ENCODE measurements around the gene NCOA1.

The NCOA1 gene

DNA sequence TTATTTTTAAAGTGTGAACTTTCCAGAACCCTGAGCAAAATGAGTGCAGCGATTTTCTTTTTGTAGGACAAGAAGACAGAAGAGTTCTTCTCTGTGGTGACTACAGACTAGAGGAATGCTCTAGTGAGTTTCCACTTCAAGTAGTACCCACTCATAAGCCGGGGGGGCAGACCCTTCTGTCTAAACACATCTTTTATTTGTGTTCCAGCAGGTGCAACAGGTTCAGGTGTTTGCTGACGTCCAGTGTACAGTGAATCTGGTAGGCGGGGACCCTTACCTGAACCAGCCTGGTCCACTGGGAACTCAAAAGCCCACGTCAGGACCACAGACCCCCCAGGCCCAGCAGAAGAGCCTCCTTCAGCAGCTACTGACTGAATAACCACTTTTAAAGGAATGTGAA is 277.0 kb downstream of the NCOA1 start (continued):
- TF ChIP-seq, protein P1, sequence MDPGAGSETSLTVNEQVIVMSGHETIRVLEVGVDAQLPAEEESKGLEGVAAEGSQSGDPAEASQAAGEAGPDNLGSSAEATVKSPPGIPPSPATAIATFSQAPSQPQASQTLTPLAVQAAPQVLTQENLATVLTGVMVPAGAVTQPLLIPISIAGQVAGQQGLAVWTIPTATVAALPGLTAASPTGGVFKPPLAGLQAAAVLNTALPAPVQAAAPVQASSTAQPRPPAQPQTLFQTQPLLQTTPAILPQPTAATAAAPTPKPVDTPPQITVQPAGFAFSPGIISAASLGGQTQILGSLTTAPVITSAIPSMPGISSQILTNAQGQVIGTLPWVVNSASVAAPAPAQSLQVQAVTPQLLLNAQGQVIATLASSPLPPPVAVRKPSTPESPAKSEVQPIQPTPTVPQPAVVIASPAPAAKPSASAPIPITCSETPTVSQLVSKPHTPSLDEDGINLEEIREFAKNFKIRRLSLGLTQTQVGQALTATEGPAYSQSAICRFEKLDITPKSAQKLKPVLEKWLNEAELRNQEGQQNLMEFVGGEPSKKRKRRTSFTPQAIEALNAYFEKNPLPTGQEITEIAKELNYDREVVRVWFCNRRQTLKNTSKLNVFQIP (CRISPR knock-in tag; IDR thresholded peaks at IDR 0.05; ENCODE audit: borderline replicate concordance, low read depth): no peak
- no peak for TF ChIP-seq BACH2 (CRISPR knock-in tag; IDR thresholded peaks at IDR 0.05; ENCODE audit: borderline replicate concordance)
- no peak for TF ChIP-seq RARB (CRISPR knock-in tag; IDR thresholded peaks at IDR 0.05)

DNA sequence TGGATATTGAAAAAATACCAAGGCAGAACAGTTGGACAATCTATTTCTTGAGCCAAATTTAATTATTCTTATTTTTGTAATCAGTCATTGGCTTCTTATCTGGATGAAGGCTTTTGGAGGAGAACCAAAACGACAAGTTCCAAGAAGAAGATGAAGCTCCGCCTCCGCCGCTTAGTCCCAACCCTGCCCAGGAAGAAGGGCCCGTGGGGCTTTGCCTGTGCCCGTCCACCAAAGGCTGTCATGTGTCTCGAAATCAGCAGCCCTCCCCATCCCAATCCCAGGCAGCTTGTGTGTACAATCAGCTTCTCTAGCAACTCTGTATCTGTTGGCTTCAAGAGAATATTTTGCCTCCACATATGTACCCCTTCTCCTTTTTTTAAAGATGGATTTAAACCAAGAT is 277.5 kb downstream of the NCOA1 start:
- TF ChIP-seq, protein P1 (CRISPR knock-in tag; IDR thresholded peaks at IDR 0.05; ENCODE audit: borderline replicate concordance, low read depth): no peak
- TF ChIP-seq GLIS3 (CRISPR knock-in tag; IDR thresholded peaks at IDR 0.05) (no peak), ARNTL (CRISPR knock-in tag; IDR thresholded peaks at IDR 0.05; ENCODE audit: borderline replicate concordance, low read depth) (no peak), RARB (CRISPR knock-in tag; IDR thresholded peaks at IDR 0.05) (no peak), TCF4 (CRISPR knock-in tag; IDR thresholded peaks at IDR 0.05; ENCODE audit: borderline replicate concordance) (no peak), ZNF8 (CRISPR knock-in tag; IDR thresholded peaks at IDR 0.05) (no peak)
- TF ChIP-seq, protein P2, sequence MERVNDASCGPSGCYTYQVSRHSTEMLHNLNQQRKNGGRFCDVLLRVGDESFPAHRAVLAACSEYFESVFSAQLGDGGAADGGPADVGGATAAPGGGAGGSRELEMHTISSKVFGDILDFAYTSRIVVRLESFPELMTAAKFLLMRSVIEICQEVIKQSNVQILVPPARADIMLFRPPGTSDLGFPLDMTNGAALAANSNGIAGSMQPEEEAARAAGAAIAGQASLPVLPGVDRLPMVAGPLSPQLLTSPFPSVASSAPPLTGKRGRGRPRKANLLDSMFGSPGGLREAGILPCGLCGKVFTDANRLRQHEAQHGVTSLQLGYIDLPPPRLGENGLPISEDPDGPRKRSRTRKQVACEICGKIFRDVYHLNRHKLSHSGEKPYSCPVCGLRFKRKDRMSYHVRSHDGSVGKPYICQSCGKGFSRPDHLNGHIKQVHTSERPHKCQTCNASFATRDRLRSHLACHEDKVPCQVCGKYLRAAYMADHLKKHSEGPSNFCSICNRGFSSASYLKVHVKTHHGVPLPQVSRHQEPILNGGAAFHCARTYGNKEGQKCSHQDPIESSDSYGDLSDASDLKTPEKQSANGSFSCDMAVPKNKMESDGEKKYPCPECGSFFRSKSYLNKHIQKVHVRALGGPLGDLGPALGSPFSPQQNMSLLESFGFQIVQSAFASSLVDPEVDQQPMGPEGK (CRISPR knock-in tag; IDR thresholded peaks at IDR 0.05; ENCODE audit: borderline replicate concordance): no peak
- no peak for ATAC-seq

DNA sequence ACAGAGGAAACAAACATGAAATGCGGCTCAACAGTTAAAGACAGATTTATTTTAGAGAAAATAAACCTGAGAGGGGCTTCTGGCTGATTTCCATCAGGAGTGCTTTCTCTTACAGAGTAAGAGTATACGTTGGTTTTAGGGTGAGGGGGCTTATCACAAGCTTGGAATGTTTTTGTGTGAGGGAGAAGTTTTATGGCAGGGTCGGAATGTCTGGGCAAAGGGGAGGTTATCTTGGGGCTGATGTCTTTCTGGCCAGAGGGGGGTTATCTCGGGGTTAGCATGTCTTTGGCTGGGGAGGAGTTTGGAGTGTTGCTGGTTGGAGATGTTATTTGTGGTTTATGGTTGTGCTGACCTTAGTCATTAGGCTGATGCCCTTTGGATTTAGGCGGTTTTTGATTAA is 280.0 kb downstream of the NCOA1 start:
- no peak for ATAC-seq
- TF ChIP-seq TOX (CRISPR knock-in tag; IDR thresholded peaks at IDR 0.05; ENCODE audit: borderline replicate concordance) (no peak), ZC3H10 (CRISPR knock-in tag; IDR thresholded peaks at IDR 0.05) (no peak)

DNA sequence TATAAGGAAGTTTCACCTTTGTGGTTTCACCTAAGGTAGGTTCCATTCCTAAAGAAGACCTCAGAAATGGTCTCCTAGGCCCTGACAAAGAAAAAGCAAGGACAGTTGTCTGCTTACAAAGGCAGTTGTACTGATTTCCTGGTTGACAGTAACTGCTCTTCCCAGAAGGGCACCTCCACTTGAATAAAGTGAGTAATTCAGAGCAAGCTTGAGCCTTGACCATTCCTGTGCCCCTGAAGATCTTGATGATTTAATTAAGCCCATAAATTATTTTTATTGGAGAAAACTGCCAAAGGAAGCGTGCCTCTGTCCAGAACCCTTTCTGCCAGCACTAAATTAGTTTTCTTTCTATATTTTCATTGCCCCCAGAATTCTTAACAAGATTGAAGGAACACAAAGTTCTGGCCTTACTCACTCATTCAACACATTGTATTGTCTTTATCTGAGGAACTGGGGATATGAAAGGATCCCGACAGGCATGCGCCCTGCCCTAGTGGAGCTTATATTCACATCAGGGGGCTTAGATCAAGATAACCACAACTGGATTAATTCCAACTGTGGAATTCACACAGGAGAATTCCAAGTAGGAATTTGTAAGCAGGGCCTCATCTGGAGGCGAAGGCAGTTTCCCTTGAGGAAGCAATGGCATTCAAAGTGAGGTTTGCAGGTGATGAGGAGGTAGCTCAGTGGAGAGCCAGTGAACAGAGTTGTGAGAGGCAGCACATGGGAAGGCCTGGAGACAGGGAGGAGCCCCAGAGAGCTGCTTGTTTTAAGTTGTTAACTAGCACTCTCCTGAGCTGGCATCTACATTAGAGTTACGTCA is 280.9 kb downstream of the NCOA1 start:
- peak; percentile 22 for ATAC-seq

DNA sequence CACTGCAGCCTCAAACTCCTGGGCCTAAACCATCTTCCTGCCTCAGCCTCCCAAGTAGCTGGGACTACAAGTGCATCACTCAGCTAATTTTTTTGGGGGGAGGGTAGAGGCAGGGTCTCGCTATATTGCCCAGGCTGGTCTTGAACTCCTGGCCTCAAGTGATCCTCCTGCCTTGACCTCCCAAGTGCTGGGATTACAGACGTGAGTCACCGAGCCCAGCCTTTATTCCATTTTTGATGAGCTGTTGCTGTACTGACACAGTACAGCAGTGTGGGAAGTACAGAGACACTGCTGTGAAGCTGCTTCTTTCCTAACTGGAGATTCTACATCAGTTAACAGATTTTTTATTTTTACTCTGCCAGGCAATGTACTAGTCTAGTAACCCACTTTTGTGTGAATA is 283.3 kb downstream of the NCOA1 start:
- peak; percentile 22; the same call in 1 of the 3 replicates for ATAC-seq
- TF ChIP-seq ZNF70 (CRISPR knock-in tag; IDR thresholded peaks at IDR 0.05) (no peak), ESRRG (CRISPR knock-in tag; IDR thresholded peaks at IDR 0.05) (no peak), GLIS3 (CRISPR knock-in tag; IDR thresholded peaks at IDR 0.05) (no peak), TCF4 (CRISPR knock-in tag; IDR thresholded peaks at IDR 0.05; ENCODE audit: borderline replicate concordance) (no peak), SNAI2 (CRISPR knock-in tag; IDR thresholded peaks at IDR 0.05) (no peak), TOX (CRISPR knock-in tag; IDR thresholded peaks at IDR 0.05; ENCODE audit: borderline replicate concordance) (no peak), BACH2 (CRISPR knock-in tag; IDR thresholded peaks at IDR 0.05; ENCODE audit: borderline replicate concordance) (no peak), ARNTL (CRISPR knock-in tag; IDR thresholded peaks at IDR 0.05; ENCODE audit: borderline replicate concordance, low read depth) (no peak), OSR1 (CRISPR knock-in tag; IDR thresholded peaks at IDR 0.05) (no peak), RARB (CRISPR knock-in tag; IDR thresholded peaks at IDR 0.05) (no peak), ZNF8 (CRISPR knock-in tag; IDR thresholded peaks at IDR 0.05) (no peak)
- TF ChIP-seq, protein P2 (CRISPR knock-in tag; IDR thresholded peaks at IDR 0.05; ENCODE audit: borderline replicate concordance): no peak
- TF ChIP-seq, protein P3, sequence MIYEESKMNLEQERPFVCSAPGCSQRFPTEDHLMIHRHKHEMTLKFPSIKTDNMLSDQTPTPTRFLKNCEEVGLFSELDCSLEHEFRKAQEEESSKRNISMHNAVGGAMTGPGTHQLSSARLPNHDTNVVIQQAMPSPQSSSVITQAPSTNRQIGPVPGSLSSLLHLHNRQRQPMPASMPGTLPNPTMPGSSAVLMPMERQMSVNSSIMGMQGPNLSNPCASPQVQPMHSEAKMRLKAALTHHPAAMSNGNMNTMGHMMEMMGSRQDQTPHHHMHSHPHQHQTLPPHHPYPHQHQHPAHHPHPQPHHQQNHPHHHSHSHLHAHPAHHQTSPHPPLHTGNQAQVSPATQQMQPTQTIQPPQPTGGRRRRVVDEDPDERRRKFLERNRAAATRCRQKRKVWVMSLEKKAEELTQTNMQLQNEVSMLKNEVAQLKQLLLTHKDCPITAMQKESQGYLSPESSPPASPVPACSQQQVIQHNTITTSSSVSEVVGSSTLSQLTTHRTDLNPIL (CRISPR knock-in tag; IDR thresholded peaks at IDR 0.05; ENCODE audit: low read depth): no peak
- TF ChIP-seq, protein P1 (CRISPR knock-in tag; IDR thresholded peaks at IDR 0.05; ENCODE audit: borderline replicate concordance, low read depth): no peak

More for the DNA sequence above, 280.9 kb downstream of the NCOA1 start:
- TF ChIP-seq ISL1 (CRISPR knock-in tag; IDR thresholded peaks at IDR 0.05) (peak; percentile 61), SNAI2 (CRISPR knock-in tag; IDR thresholded peaks at IDR 0.05) (0 out of 2 replicates have a peak, but pooled peaks have one; percentile 24)
- TF ChIP-seq, protein P1 (CRISPR knock-in tag; IDR thresholded peaks at IDR 0.05; ENCODE audit: borderline replicate concordance, low read depth): no peak

All from SK-N-SH treated with all-trans-retinoic acid at 6 μM for 48 hours (cell line).